ENCODE results near the gene DNAI2.

DNAI2 gene

DNA sequence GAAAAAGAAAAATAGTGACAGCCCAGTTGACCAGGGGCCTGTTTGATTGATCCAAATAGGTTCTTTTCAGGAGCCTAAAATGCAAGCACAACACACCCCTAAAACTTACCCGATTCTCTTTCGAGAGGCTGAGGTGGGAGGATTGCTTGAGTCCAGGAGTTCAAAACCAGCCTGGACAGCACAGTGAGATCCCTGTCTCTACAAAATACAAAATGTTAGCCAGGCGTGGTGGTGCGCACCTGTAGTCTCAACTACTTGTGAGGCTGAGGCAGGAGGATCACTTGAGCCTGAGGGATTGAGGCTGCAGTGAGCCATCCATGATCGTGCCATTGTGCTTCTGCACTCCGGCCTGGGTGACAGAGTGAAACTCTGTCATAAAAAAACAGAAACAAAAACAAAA is 50.5 kb downstream of the DNAI2 start:
- DNase-seq (ENCODE audit: low spot score), result no peak
- TF ChIP-seq, protein P1, sequence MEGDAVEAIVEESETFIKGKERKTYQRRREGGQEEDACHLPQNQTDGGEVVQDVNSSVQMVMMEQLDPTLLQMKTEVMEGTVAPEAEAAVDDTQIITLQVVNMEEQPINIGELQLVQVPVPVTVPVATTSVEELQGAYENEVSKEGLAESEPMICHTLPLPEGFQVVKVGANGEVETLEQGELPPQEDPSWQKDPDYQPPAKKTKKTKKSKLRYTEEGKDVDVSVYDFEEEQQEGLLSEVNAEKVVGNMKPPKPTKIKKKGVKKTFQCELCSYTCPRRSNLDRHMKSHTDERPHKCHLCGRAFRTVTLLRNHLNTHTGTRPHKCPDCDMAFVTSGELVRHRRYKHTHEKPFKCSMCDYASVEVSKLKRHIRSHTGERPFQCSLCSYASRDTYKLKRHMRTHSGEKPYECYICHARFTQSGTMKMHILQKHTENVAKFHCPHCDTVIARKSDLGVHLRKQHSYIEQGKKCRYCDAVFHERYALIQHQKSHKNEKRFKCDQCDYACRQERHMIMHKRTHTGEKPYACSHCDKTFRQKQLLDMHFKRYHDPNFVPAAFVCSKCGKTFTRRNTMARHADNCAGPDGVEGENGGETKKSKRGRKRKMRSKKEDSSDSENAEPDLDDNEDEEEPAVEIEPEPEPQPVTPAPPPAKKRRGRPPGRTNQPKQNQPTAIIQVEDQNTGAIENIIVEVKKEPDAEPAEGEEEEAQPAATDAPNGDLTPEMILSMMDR (IDR thresholded peaks at IDR 0.05; ENCODE audit: extremely low read depth, insufficient read depth, missing control alignments), result no peak
- in situ Hi-C loops (cut with MboI; ENCODE audit: low pct_unique_long_range_greater_than_20kb, low sequenced_read_pairs, unreplicated experiment), result no loop called here

DNA sequence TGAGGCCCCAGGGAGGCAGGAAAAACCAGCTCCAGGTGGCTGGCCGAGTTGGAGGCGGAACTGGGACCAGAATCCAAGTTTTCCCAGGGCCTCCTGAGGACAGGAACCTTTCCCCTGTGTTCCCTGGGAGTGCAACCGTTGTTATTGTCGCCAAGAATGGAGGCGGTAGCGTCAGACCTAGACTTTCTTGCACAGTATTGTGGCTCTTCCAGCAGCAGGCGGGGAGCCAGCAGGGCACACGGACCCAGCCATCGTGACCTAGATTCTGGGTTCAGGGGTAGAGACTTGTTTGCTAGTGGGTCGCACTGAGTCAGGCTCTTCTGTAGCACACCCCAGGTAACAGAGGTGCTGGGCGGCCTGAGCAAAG is 51.3 kb downstream of the DNAI2 start:
- in situ Hi-C loops (cut with MboI; ENCODE audit: low pct_unique_long_range_greater_than_20kb, low sequenced_read_pairs, unreplicated experiment), result no loop called here
- TF ChIP-seq, protein P1 (IDR thresholded peaks at IDR 0.05; ENCODE audit: extremely low read depth, insufficient read depth, missing control alignments), result no peak
- no peak for DNase-seq (ENCODE audit: low spot score)

DNA sequence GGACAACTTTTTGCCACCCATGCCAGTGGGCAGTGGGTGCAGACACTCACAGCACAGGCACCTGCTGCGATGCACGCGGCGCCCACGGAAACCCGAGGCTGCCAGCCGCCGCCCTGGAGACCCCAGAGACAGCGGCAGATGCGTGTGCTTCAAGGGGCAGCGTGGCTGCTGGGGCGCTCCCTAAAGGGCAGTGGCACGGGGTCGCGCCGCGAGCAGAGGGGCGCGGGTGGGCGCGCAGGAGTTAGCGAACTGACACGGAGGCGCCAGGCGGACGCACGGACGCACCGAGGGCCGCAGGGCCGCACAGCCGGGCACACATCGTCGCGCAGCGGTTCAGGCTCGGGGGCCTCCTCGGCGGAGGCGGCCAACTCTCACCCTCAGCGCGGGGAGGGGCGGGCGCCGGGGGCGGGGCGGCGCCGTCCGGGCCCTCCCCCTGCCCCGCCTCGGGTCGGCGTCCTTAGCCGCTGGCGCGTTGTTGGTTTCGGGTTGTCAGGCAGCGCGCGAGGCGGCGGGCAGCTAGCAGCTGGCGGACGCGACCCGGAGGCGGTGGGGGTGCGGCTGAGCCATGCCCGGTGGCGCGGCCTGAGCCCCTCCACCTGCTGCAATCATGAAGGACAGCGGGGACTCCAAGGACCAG is 51.8 kb downstream of the DNAI2 start, which contains the start of gene KIF19:
Gene KIF19 (plus strand): TSS at position 484 of the 637 bp plus-strand sequence. CDS start 124 bp downstream, at position 608.
- TF ChIP-seq, protein P1 (IDR thresholded peaks at IDR 0.05; ENCODE audit: extremely low read depth, insufficient read depth, missing control alignments), result no peak
- in situ Hi-C loops (cut with MboI; ENCODE audit: low pct_unique_long_range_greater_than_20kb, low sequenced_read_pairs, unreplicated experiment), result no loop called here
- peak; percentile 87 for DNase-seq (ENCODE audit: low spot score)

DNA sequence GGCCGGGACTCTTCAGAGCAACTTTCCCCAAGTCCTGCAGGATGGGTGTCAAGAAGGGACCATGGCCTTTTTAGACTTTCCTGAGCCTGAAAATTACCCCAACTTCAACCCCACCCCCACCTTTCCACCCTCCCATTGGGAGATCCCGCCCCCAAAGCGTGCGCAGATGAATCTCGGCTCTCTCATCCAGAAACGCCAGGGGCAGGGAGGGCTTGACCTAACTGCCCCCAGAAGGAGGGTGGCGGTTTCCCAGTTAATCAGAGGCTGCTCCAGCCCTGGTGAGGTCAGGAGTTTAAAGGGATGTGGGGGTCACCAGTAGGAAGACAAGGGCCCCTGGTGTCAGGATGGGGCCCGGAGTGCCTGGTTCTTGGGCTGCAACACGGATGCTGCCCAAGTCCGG is 52.5 kb downstream of the DNAI2 start:
- DNase-seq (ENCODE audit: low spot score), result no peak
- in situ Hi-C loops (cut with MboI; ENCODE audit: low pct_unique_long_range_greater_than_20kb, low sequenced_read_pairs, unreplicated experiment), result no loop called here
- TF ChIP-seq, protein P1 (IDR thresholded peaks at IDR 0.05; ENCODE audit: extremely low read depth, insufficient read depth, missing control alignments), result no peak

DNA sequence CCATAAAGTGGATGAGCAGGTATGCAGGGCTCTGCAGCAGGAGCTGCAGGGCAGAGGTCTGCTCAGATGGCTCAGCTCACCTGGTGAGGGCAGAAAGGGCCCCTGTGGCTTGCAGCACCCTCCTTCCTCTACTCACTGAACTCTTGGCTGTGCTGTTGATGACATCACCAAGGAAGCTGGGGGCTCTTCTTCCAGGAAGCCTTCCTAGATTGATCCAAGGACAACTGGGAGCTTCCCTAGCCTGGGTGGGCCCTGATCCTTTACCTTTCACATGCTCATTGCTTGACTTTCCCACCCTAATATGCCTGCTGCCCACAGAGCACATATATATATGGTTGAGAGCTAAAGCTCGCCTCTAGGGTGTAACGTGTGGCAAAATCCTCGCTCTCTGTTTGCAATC is 54.5 kb downstream of the DNAI2 start:
- TF ChIP-seq, protein P1 (IDR thresholded peaks at IDR 0.05; ENCODE audit: extremely low read depth, insufficient read depth, missing control alignments), result no peak
- no peak for DNase-seq (ENCODE audit: low spot score)
- in situ Hi-C loops (cut with MboI; ENCODE audit: low pct_unique_long_range_greater_than_20kb, low sequenced_read_pairs, unreplicated experiment), result no loop called here

DNA sequence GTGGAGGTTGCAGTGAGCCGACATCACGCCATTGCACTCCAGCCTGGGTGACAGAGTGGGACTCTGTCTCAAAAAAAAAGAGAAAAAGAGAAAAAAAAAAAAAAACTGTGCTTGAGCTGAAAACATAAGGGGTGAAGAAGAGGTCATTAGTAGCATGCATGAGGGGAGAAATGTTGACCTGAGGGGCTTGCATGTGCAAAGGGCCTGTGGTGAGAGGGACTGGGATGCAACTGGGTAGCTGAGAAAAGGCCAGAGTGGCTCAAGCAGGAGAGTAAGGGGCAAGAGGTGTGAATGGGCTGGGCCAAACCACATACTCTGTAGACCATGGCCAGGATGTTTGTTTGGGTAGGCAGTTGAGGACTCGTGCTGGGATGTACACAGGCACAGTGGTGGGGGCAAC is 55.3 kb downstream of the DNAI2 start:
- in situ Hi-C loops (cut with MboI; ENCODE audit: low pct_unique_long_range_greater_than_20kb, low sequenced_read_pairs, unreplicated experiment), result no loop called here
- TF ChIP-seq, protein P1 (IDR thresholded peaks at IDR 0.05; ENCODE audit: extremely low read depth, insufficient read depth, missing control alignments), result no peak
- no peak for DNase-seq (ENCODE audit: low spot score)

Data from GM13977 (cell line).